Panc1 (cell line): ENCODE results near the gene DMBX1. TPM values are rescaled to one million over a fixed set of nuclear protein-coding genes. Genes with fewer than 3 reads are reported as not detected.

Experiments
- ATAC-seq: fragments of 200-7000 bp; cut with Tn5 transposase; 2 replicates; pipeline ENCODE4 v1.9.1; 2020; ENCODE audit warnings: mild to moderate bottlenecking, moderate library complexity
- BruUV-seq: library from RNA; stranded (reverse); fragments of 400-500 nt; replicated peaks from 2 replicates; lab custom pipeline; 2021; lab: Mats Ljungman, UMichigan
- CTCF ChIA-PET: fragments of 300-600 bp; sonication (Branson Sonifier 250); formaldehyde crosslinking; loops from one replicate; lab custom pipeline; 2022; ENCODE audit warnings: antibody characterized with exemption; lab: Charles Lee
- POLR2A ChIA-PET: fragments of 300-600 bp; sonication (Branson Sonifier 250); formaldehyde crosslinking; loops from one replicate; lab custom pipeline; 2022; ENCODE audit warnings: antibody characterized with exemption; lab: Charles Lee
- DNase-seq: peaks from one replicate; pipeline ENCODE4 v3.0.0-alpha.2; 2010; ENCODE audit warnings: low read depth, low spot score
- H3K27ac ChIP-seq: 2 replicates; pipeline ENCODE4 v1.5.1; 2011; ENCODE audit warnings: mild to moderate bottlenecking, low read length, inconsistent platforms
- H3K27me3 ChIP-seq: fragments of 200-500 bp; sonication (Bioruptor generic); 2 replicates; pipeline ENCODE4 v1.6.0; 2014; ENCODE audit warnings: low read length, inconsistent platforms; ENCODE audit not compliant: control insufficient read depth, insufficient read depth
- H3K36me3 ChIP-seq: fragments of 200-500 bp; sonication (Bioruptor generic); 2 replicates; pipeline ENCODE4 v1.5.1; 2014; ENCODE audit warnings: inconsistent platforms, mild to moderate bottlenecking, low read length, moderate library complexity; ENCODE audit not compliant: control insufficient read depth, insufficient read depth
- H3K4me1 ChIP-seq: 2 replicates; pipeline ENCODE4 v1.5.1; 2011; ENCODE audit warnings: inconsistent platforms, mild to moderate bottlenecking, low read length, moderate library complexity; ENCODE audit not compliant: control insufficient read depth, insufficient read depth
- H3K4me3 ChIP-seq, 2 experiments: 2 replicates each; pipeline ENCODE4 v1.5.1; 2011 to 2012; ENCODE audit warnings: low read depth in 2 of 2, low read length in 2 of 2, mild to moderate bottlenecking in 2 of 2, inconsistent platforms in 1 of 2, moderate library complexity in 1 of 2
- H3K9me3 ChIP-seq: fragments of 200-500 bp; sonication (Bioruptor generic); 2 replicates; pipeline ENCODE4 v1.5.1; 2014; ENCODE audit warnings: low read depth, mild to moderate bottlenecking, inconsistent platforms, low read length, moderate library complexity; ENCODE audit not compliant: control insufficient read depth, insufficient read depth
- CTCF ChIP-seq: fragments of 450-650 bp; IDR thresholded peaks from 2 replicates; pipeline ENCODE4 v1.5.1; 2017; ENCODE audit warnings: mild to moderate bottlenecking
- POLR2AphosphoS5 ChIP-seq: IDR thresholded peaks from 2 replicates; pipeline ENCODE4 v1.6.1; 2012; ENCODE audit warnings: mild to moderate bottlenecking, low read depth, low read length, moderate library complexity
- REST ChIP-seq, 2 experiments: IDR thresholded peaks; 2 replicates each; pipeline ENCODE4 v1.6.1; 2011 to 2012; ENCODE audit warnings: low read depth in 2 of 2, control low read depth in 1 of 2, low read length in 1 of 2, mild to moderate bottlenecking in 1 of 2, moderate library complexity in 1 of 2; ENCODE audit not compliant: insufficient read depth in 1 of 2
- SIN3A ChIP-seq: IDR thresholded peaks from 2 replicates; pipeline ENCODE4 v1.6.1; 2012; ENCODE audit warnings: low read depth, mild to moderate bottlenecking, low read length, moderate library complexity, borderline replicate concordance; ENCODE audit not compliant: insufficient read depth
- TCF7L2 ChIP-seq: IDR thresholded peaks from 2 replicates; pipeline ENCODE4 v1.6.1; 2011; ENCODE audit warnings: mild to moderate bottlenecking, low read depth, low read length, inconsistent platforms
- in situ Hi-C: cut with HindIII; loops from 2 replicates; pipeline ENCODE4 v1.10.0; 2016; ENCODE audit warnings: low sequenced_read_pairs, low pct_unique_long_range_greater_than_20kb
- intact Hi-C: fragments of 100-400 bp; cut with micrococcal nuclease; formaldehyde crosslinking; loops from one replicate; pipeline ENCODE4 v1.10.0; 2022; ENCODE audit not compliant: unreplicated experiment
- total RNA-seq: library from RNA; stranded (reverse); gene quantifications from one replicate; pipeline ENCODE4 v1.2.1, GENCODE V29; 2021; ENCODE audit not compliant: unreplicated experiment

DMBX1 gene
- total RNA-seq, 1 experiment from 2014 or later = 0.05 TPM

- Histone ChIP-seq H3K4me1 (no peaks in the 10 kb centered on the region), H3K4me3 (no peak overlapping the region), H3K36me3 (no peaks in the 10 kb centered on the region), H3K27me3 (no peaks in the 10 kb centered on the region; the same call in 1 of the 2 replicates), H3K9me3 (no peaks in the 10 kb centered on the region), H3K27ac (no peak overlapping the region)
- POLR2A ChIA-PET = no interaction called here
- in situ Hi-C loops = no loop called here
- no TSS peak for BruUV-seq
- ATAC-seq (no peak), DNase-seq (no peak)
- intact Hi-C loops = no loop called here
- no peak for TF ChIP-seq CTCF
- no peak for TF ChIP-seq SIN3A
- TF ChIP-seq REST (IDR thresholded peaks at IDR 0.05; ENCODE audit: insufficient read depth in 1 of 2, low read depth in 2 of 2, low read length in 1 of 2) = no peak
- TF ChIP-seq POLR2AphosphoS5 = no peak
- no peak for TF ChIP-seq TCF7L2
- CTCF ChIA-PET = interaction anchor here (0.6 kb wide), 1 partner anchor 250 kb away, joined by 4 read pairs; no protein-coding TSS in a partner anchor
Measured at GRCh38 chr1:46494910-46495309, 5.3 kb downstream of the DMBX1 start.

GRCh38 chr1:46495778-46496177 is 6.1 kb downstream of the DMBX1 start:
- Histone ChIP-seq H3K9me3 (no peaks in the 10 kb centered on the region), H3K27ac (no peak overlapping the region), H3K36me3 (no peaks in the 10 kb centered on the region), H3K4me1 (no peaks in the 10 kb centered on the region), H3K4me3 (no peak overlapping the region), H3K27me3 (peaks cover 3% of the 10 kb centered on the region; the same call in 1 of the 2 replicates)
- ATAC-seq (no peak), DNase-seq (no peak)
- BruUV-seq = no TSS peak
- intact Hi-C loops (no loop called here), in situ Hi-C loops (no loop called here)
- ChIA-PET POLR2A (no interaction called here), CTCF (no interaction called here)
- TF ChIP-seq TCF7L2 = no peak
- TF ChIP-seq SIN3A = no peak

GRCh38 chr1:46496505-46496904 is 6.9 kb downstream of the DMBX1 start:
- peaks cover 3% of the 10 kb centered on the region; the same call in 1 of the 2 replicates for H3K27me3 ChIP-seq
- H3K4me3 ChIP-seq = no peak overlapping the region
- no peak for TF ChIP-seq SIN3A
- no peak for TF ChIP-seq TCF7L2
- no peak for TF ChIP-seq POLR2AphosphoS5
- TF ChIP-seq REST (IDR thresholded peaks at IDR 0.05; ENCODE audit: insufficient read depth in 1 of 2, low read depth in 2 of 2, low read length in 1 of 2) = no peak
- TF ChIP-seq CTCF = no peak
- no peaks in the 10 kb centered on the region for H3K36me3 ChIP-seq
- no peak for DNase-seq
- ChIA-PET POLR2A (no interaction called here), CTCF (no interaction called here)
- in situ Hi-C loops (no loop called here), intact Hi-C loops (no loop called here)
- no peak for ATAC-seq
- no peaks in the 10 kb centered on the region for H3K4me1 ChIP-seq
- no peak overlapping the region for H3K27ac ChIP-seq
- no peaks in the 10 kb centered on the region for H3K9me3 ChIP-seq
- BruUV-seq = no TSS peak
